HG03196 (cell line): ENCODE results near the gene SUPT5H.
A peak's percentile ranks its signal among the peaks of the same experiment; 100 is the strongest.

ENCODE experiments used
- ATAC-seq: cut with Tn5 transposase; IDR thresholded peaks from one replicate; pipeline ENCODE4 v1.9.1; 2021; ENCODE audit not compliant: unreplicated experiment

Gene SUPT5H

DNA sequence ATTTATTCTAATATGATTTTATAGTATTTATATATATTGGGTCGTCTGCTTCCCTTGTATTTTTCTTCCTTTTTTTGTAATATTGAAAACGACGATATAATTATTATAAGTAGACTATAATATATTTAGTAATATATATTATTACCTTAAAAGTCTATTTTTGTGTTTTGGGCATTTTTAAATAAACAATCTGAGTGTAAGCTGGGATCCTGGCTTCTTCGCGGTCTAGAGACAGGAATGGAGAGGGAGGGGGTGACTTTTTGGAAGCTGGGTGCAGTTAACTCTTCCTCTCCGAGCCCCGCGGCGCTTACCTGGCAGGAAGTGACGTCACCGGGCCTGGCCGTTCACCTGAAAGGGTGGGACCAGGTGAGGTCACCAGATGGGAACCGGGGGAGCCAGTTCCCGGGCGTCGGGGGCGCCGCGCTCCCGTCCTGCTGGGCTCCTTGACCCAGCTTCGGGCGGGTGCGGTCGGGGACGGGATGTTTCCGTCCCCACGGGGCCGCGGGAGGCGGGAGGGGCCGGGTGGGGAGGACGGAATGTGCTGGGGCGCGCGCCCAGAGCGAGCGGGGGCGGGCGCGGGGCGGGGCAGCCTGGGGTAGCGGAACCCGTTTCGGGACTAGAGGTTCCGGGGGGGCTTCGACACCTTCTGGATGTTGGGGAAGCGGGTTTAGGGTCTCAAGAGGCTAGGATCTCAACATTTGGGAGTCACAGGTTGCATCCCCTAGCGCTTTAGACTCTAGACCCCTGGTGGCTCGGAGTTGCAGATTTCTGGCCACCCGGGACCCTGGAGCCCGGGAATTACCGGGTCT is 36.0 kb upstream of the SUPT5H start:
- no peak for ATAC-seq

DNA sequence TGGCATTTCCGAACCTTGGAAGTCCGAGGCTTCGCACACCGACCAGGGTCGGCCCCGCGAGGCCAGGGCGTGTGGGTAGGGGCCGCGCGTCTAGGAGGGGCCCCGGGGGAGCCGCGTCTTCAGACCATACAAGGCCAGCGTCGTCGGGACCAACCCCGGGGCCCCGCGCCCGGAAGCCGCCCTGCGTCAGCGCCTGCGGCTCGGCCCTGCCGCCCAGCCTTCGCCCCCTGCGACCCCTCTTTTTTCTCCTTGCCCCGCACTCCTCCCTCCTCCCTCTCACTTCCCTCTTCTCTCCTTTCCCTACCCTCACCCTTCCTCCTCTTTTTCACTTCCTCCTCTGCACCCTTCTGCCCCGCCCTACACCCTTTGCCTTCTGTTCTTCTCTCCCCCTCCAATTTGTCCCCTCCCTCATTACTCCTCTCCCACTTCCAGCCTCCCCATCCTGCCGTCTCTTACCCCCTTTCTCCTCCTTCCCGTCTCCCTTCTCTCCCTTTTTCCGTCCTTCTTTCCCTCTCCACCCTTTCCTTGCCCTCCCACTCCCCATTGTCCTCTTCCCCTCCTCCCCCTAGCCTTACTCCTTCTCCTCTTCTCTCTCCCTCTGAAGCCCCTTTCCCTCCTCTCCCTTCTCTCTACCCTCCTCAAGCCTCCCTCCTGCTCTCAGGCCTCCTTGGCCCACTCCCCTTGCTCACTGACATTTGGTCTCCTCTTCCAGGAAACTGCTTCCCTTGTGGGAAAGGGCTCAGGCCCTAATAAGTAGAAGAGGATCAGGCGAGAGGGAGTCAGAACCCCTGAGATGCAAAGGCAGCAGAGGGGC is 35.2 kb upstream of the SUPT5H start:
- ATAC-seq: no peak

GRCh38 chr19:39410831-39411080 is 34.6 kb upstream of the SUPT5H start:
- no peak for ATAC-seq

DNA sequence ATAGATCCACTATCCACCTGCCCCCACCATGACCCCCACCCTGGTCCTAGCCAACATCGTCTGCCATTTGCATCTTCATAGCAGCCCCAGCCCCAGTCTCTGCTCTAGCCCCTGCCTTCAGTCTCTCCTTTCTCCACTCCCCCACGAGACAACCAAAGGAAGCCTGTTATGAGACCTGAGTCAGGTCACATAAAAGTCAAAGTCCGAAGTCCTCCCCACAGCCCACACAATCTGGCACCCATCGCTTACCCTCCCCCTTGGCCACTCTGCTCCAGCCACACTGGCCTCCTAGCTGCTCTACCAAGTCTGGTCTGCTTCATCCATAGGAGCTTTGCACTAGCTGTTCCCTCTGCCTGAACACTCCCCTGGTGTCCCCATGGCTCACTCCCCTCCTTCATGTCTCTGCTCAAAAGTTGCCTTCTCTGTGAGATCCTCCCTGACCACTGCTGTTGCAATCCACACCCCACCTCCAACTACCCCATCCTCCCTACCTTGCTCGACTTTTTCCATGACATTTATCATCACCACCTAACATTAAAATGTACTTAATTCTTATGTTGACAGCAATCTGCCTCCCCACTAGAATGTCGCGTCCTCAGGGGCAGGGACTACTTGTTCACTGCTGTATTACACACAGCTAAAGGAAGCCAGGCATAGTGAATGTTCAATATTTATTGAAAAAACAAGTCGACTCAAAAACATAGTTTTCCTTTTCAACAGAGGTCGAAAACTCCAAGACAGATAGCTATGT is 34.1 kb upstream of the SUPT5H start:
- ATAC-seq: no peak

- peak; percentile 29 for ATAC-seq
Measured at GRCh38 chr19:39411832-39412099, 33.6 kb upstream of the SUPT5H start.

GRCh38 chr19:39412100-39412866 is 33.1 kb upstream of the SUPT5H start, which contains the start of gene PLEKHG2:
PLEKHG2 (plus strand) TSS chr19:39412669; CDS start chr19:39414087, 1,418 bp downstream.
- peak; percentile 47 for ATAC-seq

- ATAC-seq: no peak
Measured at GRCh38 chr19:39412867-39413271, 32.5 kb upstream of the SUPT5H start.

DNA sequence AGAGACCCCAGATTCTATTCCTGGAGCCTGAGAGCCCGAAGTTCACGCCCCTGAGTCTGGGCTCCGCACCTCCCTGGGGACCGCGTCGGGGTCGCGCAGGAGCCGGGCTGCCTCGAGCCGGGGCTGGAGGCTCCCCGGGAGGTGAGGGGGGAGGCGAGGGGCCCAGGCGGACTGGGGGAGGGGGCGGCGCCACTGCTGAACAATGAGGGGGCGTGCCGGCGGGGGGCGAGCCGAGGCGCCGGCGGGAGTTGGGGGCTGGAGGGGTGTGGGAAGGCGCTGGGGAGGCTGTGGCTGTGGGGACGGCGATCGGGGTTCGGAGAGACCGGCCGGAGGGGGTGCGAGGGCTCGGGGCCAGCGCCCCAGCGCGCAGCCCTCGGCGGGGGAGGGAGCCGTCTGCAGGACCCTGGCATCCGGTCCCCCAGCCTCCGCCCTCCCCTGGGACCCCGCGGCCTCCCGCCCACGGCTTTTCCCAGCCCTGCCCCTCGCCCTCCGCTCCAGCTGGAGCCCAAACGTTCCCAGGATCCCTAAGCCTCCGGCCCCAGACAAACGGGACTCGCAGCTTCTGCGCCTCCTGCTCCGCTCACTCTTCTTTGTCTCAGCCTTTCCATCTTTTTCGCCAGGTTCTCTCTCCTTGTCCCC is 32.0 kb upstream of the SUPT5H start:
- ATAC-seq: no peak

GRCh38 chr19:39413911-39414608 is 31.3 kb upstream of the SUPT5H start:
- ATAC-seq: no peak

DNA sequence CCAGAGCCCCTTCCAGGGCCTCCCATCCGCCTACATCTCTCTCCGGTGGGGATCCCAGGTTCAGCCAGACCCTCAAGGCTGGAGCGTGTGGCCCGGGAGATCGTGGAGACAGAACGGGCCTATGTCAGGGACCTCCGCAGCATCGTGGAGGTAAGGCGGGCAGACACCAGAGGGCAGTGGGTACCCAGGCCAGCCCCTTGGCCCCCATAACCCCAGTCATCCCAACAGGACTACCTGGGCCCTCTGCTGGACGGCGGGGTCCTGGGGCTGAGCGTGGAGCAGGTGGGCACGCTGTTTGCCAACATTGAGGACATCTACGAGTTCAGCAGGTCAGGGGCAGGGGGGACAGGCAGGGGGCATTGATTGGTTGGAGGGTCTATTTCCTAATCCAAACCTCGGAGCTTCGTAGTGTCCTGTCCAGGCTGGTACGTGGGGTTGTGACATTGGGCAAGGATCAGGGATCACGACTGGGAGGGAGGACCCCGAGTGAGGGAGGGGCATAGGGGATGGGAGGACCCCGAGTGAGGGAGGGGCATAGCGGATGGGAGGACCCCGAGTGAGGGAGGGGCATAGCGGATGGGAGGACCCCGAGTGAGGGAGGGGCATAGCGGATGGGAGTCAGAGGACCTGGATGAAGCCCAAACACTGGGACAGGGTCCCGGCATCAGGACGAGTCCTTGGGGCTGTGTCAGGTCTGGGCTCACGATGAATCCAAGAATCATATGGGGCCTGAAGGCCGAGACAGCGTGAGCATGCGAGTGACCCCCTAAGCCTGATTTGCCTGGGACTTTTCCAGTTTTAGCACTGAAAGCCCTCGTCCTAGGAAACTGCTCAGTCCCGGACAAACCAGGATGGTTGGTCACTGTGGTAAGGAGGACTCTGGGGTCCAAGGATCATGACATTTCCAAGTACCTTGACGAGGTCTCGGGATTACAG is 30.0 kb upstream of the SUPT5H start:
- no peak for ATAC-seq

DNA sequence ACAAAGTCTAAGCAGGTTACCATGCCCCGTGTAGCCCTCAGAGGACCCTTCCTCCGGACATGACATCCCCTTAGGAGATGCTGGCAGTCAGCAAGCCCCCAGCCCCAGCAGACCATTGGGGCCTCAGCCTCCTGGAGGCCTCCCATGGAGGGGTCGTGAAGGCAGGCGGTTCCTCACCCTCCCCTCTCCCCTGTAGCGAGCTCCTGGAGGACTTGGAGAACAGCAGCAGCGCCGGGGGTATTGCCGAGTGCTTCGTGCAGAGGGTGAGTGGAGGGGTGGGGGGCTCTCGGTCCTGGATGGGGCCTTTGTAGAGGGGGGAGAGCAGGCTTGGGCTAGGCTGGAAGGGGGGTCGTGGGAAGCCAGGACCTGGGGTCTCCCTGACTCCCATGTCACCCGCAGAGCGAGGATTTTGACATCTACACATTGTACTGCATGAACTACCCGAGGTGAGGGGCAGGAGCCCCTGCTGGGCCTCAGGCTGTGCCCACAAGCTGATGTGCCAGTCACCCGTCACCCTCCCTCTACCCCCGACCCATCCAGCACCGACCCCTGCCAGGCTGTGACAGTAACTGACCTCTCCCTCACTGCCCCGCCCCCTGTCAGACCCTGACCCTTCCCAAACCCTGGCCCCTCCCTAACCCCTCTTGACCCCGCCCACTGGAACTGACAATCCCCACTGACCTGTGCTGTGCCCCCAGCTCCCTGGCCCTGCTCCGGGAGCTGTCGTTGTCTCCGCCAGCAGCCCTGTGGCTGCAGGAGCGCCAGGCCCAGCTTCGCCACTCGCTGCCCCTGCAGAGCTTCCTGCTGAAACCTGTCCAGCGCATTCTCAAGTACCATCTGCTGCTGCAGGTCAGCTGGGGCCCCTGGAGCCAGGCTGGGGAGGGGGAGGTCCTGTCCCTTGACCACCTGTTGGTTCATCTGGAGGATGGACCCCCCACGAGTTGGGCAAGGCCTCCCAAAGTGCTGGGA is 28.9 kb upstream of the SUPT5H start:
- ATAC-seq: no peak

GRCh38 chr19:39417463-39418181 is 27.8 kb upstream of the SUPT5H start:
- ATAC-seq: no peak

GRCh38 chr19:39419003-39419402 is 26.4 kb upstream of the SUPT5H start:
- ATAC-seq: no peak

DNA sequence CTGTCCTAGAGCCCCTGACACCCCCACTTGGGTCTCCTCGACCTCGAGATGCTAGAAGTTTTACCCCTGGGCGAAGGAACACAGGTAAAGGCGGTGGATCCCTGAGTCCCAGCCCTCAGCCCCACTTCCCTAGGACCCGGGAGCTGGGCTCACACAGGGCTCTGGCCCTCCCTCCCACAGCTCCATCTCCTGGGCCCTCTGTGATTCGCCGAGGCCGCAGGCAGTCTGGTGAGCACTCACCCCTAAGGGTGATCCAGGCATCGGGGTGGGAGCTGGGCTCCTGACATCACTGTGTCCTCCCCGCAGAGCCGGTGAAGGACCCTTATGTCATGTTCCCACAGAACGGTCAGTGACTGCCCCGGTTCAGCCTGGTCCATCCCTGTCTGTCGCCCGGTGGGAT is 24.6 kb upstream of the SUPT5H start:
- ATAC-seq: no peak

DNA sequence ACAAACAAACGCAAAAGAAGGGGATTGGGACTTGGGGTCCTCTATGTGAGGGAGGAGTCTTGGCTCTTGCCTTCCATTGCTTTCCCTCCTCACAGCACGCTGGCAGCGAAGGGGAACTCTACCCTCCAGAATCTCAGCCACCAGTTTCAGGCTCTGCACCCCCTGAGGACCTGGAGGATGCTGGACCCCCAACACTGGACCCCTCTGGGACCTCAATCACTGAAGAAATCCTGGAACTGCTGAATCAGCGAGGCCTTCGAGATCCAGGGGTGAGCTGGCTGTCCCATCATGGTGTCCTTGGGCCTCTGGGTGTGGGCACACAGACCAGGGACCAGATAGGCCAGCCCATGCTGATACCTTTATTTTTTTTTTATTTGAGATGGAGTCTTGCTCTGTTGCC is 23.4 kb upstream of the SUPT5H start:
- no peak for ATAC-seq

GRCh38 chr19:39423258-39424086 is 21.9 kb upstream of the SUPT5H start:
- ATAC-seq: no peak
